DND-41 (cell line): Measurements from ENCODE around the gene ACSL6.
A peak's percentile ranks its signal among the peaks of the same experiment; 100 is the strongest.

Experiments used
- ATAC-seq: fragments of 200-7000 bp; cut with Tn5 transposase; 3 replicates; pipeline ENCODE4 v1.9.1; 2021; ENCODE audit warnings: low read depth; ENCODE audit not compliant: insufficient read depth
- DNase-seq: peaks from one replicate; pipeline ENCODE4 v3.0.0-alpha.2; 2020
- H2AFZ ChIP-seq: 2 replicates; pipeline ENCODE4 v1.6.0; 2012; ENCODE audit warnings: low read depth, low read length
- H3K27ac ChIP-seq: 2 replicates; pipeline ENCODE4 v1.5.1; 2012; ENCODE audit warnings: low read length, inconsistent platforms
- H3K27me3 ChIP-seq: fragments of 200-600 bp; sonication (generic); 2 replicates; pipeline ENCODE4 v1.6.0; 2012; ENCODE audit warnings: low read length, mild to moderate bottlenecking, inconsistent platforms; ENCODE audit not compliant: insufficient read depth, poor library complexity
- H3K36me3 ChIP-seq: 2 replicates; pipeline ENCODE4 v1.5.1; 2012; ENCODE audit warnings: low read length, inconsistent platforms; ENCODE audit not compliant: insufficient read depth
- H3K4me1 ChIP-seq: 2 replicates; pipeline ENCODE4 v1.5.1; 2012; ENCODE audit warnings: mild to moderate bottlenecking, low read length; ENCODE audit not compliant: insufficient read depth
- H3K4me2 ChIP-seq: 2 replicates; pipeline ENCODE4 v1.6.0; 2012; ENCODE audit warnings: mild to moderate bottlenecking, moderate library complexity, low read length, inconsistent platforms; ENCODE audit not compliant: insufficient read depth
- H3K4me3 ChIP-seq, 2 experiments: fragments of 200-600 bp in 1 of 2; shearing (Covaris generic) in 1 of 2; 2 replicates each; pipeline ENCODE4 v1.5.1; 2012 to 2016; ENCODE audit warnings: inconsistent platforms in 2 of 2, low read length in 2 of 2, mild to moderate bottlenecking in 2 of 2, low read depth in 1 of 2, moderate library complexity in 1 of 2
- H3K79me2 ChIP-seq: 2 replicates; pipeline ENCODE4 v1.6.0; 2012; ENCODE audit warnings: low read length, inconsistent platforms; ENCODE audit not compliant: insufficient read depth
- H3K9ac ChIP-seq: 2 replicates; pipeline ENCODE4 v1.6.0; 2012; ENCODE audit warnings: low read depth, mild to moderate bottlenecking, inconsistent platforms, low read length, moderate library complexity
- H3K9me3 ChIP-seq: 2 replicates; pipeline ENCODE4 v1.5.1; 2012; ENCODE audit warnings: low read length, moderate library complexity, mild to moderate bottlenecking, inconsistent platforms; ENCODE audit not compliant: insufficient read depth, severe bottlenecking
- H4K20me1 ChIP-seq: 2 replicates; pipeline ENCODE4 v1.6.0; 2012; ENCODE audit warnings: low read length; ENCODE audit not compliant: insufficient read depth
- CTCF ChIP-seq: IDR thresholded peaks from 2 replicates; pipeline ENCODE4 v1.5.1; 2012; ENCODE audit warnings: borderline replicate concordance, low read length, moderate library complexity, mild to moderate bottlenecking; ENCODE audit not compliant: poor library complexity, severe bottlenecking; ENCODE audit errors: extremely low read depth
- EZH2 ChIP-seq: IDR thresholded peaks from 3 replicates; pipeline ENCODE4 v1.6.1; 2012; ENCODE audit warnings: borderline replicate concordance, low read depth, mild to moderate bottlenecking, moderate library complexity, low read length, inconsistent platforms; ENCODE audit not compliant: severe bottlenecking

ACSL6 gene

GRCh38 chr5:131968396-131968954, 43.0 kb downstream of the ACSL6 start:
- no peaks in the 10 kb centered on the region for H3K4me1 ChIP-seq
- no peaks in the 10 kb centered on the region for H3K27me3 ChIP-seq
- H3K79me2 ChIP-seq: no peaks in the 10 kb centered on the region
- TF ChIP-seq EZH2 (no peak), CTCF (no peak)
- no peaks in the 10 kb centered on the region for H3K9me3 ChIP-seq
- no peaks in the 10 kb centered on the region for H4K20me1 ChIP-seq
- no peak overlapping the region for H3K27ac ChIP-seq
- no peak overlapping the region for H2AFZ ChIP-seq
- DNase-seq (no peak), ATAC-seq (no peak)
- no peaks in the 10 kb centered on the region for H3K36me3 ChIP-seq
- H3K4me2 ChIP-seq: no peak overlapping the region
- no peak overlapping the region for H3K9ac ChIP-seq
- H3K4me3 ChIP-seq: no peak overlapping the region

GRCh38 chr5:131966551-131966950, 44.9 kb downstream of the ACSL6 start:
- Histone ChIP-seq H3K9ac (no peak overlapping the region), H3K79me2 (no peaks in the 10 kb centered on the region), H3K4me1 (no peaks in the 10 kb centered on the region), H3K9me3 (no peaks in the 10 kb centered on the region), H4K20me1 (no peaks in the 10 kb centered on the region), H3K27me3 (no peaks in the 10 kb centered on the region), H3K4me2 (no peak overlapping the region), H3K4me3 (no peak overlapping the region), H2AFZ (no peak overlapping the region), H3K27ac (no peak overlapping the region), H3K36me3 (no peaks in the 10 kb centered on the region)
- TF ChIP-seq CTCF (no peak), EZH2 (no peak)
- DNase-seq (no peak), ATAC-seq (no peak)

- H4K20me1 ChIP-seq: no peaks in the 10 kb centered on the region
- ATAC-seq (no peak), DNase-seq (no peak)
- no peak overlapping the region for H3K4me2 ChIP-seq
- no peak for TF ChIP-seq CTCF
- TF ChIP-seq EZH2: no peak
- H2AFZ ChIP-seq: no peak overlapping the region
- no peak overlapping the region for H3K27ac ChIP-seq
- no peaks in the 10 kb centered on the region for H3K36me3 ChIP-seq
- no peaks in the 10 kb centered on the region for H3K4me1 ChIP-seq
- H3K79me2 ChIP-seq: no peaks in the 10 kb centered on the region
- H3K9me3 ChIP-seq: no peaks in the 10 kb centered on the region
- no peak overlapping the region for H3K9ac ChIP-seq
- H3K4me3 ChIP-seq: no peak overlapping the region
- H3K27me3 ChIP-seq: no peaks in the 10 kb centered on the region
Observed at GRCh38 chr5:131965826-131966415, 45.5 kb downstream of the ACSL6 start.

- Histone ChIP-seq H3K9me3 (no peaks in the 10 kb centered on the region), H3K4me2 (no peak overlapping the region), H3K27ac (no peak overlapping the region), H2AFZ (no peak overlapping the region), H3K9ac (no peak overlapping the region), H3K27me3 (no peaks in the 10 kb centered on the region), H3K79me2 (no peaks in the 10 kb centered on the region), H3K4me1 (no peaks in the 10 kb centered on the region), H3K36me3 (no peaks in the 10 kb centered on the region), H4K20me1 (no peaks in the 10 kb centered on the region), H3K4me3 (no peak overlapping the region)
- ATAC-seq: peak; percentile 62; the same call in 2 of the 3 replicates
- no peak for TF ChIP-seq CTCF
- TF ChIP-seq EZH2: no peak
- no peak for DNase-seq
Observed at GRCh38 chr5:131959906-131960305, 51.6 kb downstream of the ACSL6 start.
